Caco-2 (cell line): ENCODE data around the gene TP53TG5. TPM values are rescaled to one million over a fixed set of nuclear protein-coding genes. Genes with fewer than 3 reads are reported as not detected.

Source experiments
- BruUV-seq: library from RNA; stranded (reverse); fragments of 400-500 nt; replicated peaks from 2 replicates; lab custom pipeline; 2021; lab: Mats Ljungman, UMichigan
- CTCF ChIA-PET: fragments of 300-600 bp; sonication (Branson Sonifier 250); formaldehyde crosslinking; loops from one replicate; lab custom pipeline; 2022; ENCODE audit warnings: antibody characterized with exemption; lab: Charles Lee
- POLR2A ChIA-PET: fragments of 300-600 bp; sonication (Branson Sonifier 250); formaldehyde crosslinking; loops from one replicate; lab custom pipeline; 2022; ENCODE audit warnings: antibody characterized with exemption; lab: Charles Lee
- DNase-seq, 2 experiments: peaks; one replicate each; pipeline versions ENCODE4 v3.0.0 to v3.0.0-alpha.2; 2020 to 2022
- H3K27me3 ChIP-seq: replicated peaks from 2 replicates; pipeline ENCODE4 v1.6.0; 2011; ENCODE audit warnings: low read length; ENCODE audit not compliant: control insufficient read depth, insufficient read depth
- H3K36me3 ChIP-seq: 2 replicates; pipeline ENCODE4 v1.5.1; 2011; ENCODE audit warnings: low read length; ENCODE audit not compliant: control insufficient read depth, insufficient read depth
- H3K4me1 ChIP-seq: fragments of 250-450 bp; sonication (Bioruptor Pico); 2 replicates; pipeline ENCODE4 v1.5.1; 2020; ENCODE audit warnings: mild to moderate bottlenecking
- H3K4me3 ChIP-seq: 2 replicates; pipeline ENCODE4 v1.5.1; 2011; ENCODE audit warnings: low read depth, mild to moderate bottlenecking, control low read depth, low read length
- H3K9me3 ChIP-seq: fragments of 250-450 bp; sonication (Bioruptor Pico); 2 replicates; pipeline ENCODE4 v1.5.1; 2020; ENCODE audit warnings: mild to moderate bottlenecking, moderate library complexity
- H3K27ac Mint-ChIP-seq: one replicate; pipeline ENCODE4 v1.8.0; 2022; ENCODE audit warnings: mixed read lengths; ENCODE audit not compliant: unreplicated experiment
- H3K27me3 Mint-ChIP-seq: one replicate; pipeline ENCODE4 v1.8.0; 2022; ENCODE audit warnings: mixed read lengths; ENCODE audit not compliant: insufficient read depth, unreplicated experiment
- H3K36me3 Mint-ChIP-seq: one replicate; pipeline ENCODE4 v1.8.0; 2022; ENCODE audit warnings: mild to moderate bottlenecking, mixed read lengths; ENCODE audit not compliant: insufficient read depth, unreplicated experiment
- H3K4me1 Mint-ChIP-seq: one replicate; pipeline ENCODE4 v1.8.0; 2022; ENCODE audit warnings: low read depth, mixed read lengths; ENCODE audit not compliant: unreplicated experiment
- H3K4me3 Mint-ChIP-seq: one replicate; pipeline ENCODE4 v1.8.0; 2022; ENCODE audit warnings: mild to moderate bottlenecking, moderate library complexity, mixed read lengths; ENCODE audit not compliant: unreplicated experiment
- H3K9me3 Mint-ChIP-seq: one replicate; pipeline ENCODE4 v1.8.0; 2022; ENCODE audit warnings: mixed read lengths; ENCODE audit not compliant: unreplicated experiment
- intact Hi-C: fragments of 100-400 bp; cut with micrococcal nuclease; formaldehyde crosslinking; loops from one replicate; pipeline ENCODE4 v1.10.0; 2022; ENCODE audit not compliant: unreplicated experiment
- total RNA-seq: library from RNA; stranded (reverse); gene quantifications from 2 replicates; pipeline ENCODE4 v1.2.3, GENCODE V29; 2022
- TF ChIP-seq, protein P1 (sequence below), 2 experiments: fragments of 200-600 bp in 1 of 2; IDR thresholded peaks; 1 replicate in 1 of 2; 2 replicates in 1 of 2; pipeline versions ENCODE4 v1.5.1 to v1.8.0; 2011 to 2022; ENCODE audit warnings: antibody characterized with exemption in 1 of 2, control low read depth in 1 of 2, inconsistent platforms in 1 of 2, low read depth in 1 of 2, low read length in 1 of 2, mild to moderate bottlenecking in 1 of 2, moderate library complexity in 1 of 2; ENCODE audit not compliant: insufficient read depth in 1 of 2, severe bottlenecking in 1 of 2, unreplicated experiment in 1 of 2

The TP53TG5 gene
- total RNA-seq, 1 experiment from 2014 or later = not detected

DNA sequence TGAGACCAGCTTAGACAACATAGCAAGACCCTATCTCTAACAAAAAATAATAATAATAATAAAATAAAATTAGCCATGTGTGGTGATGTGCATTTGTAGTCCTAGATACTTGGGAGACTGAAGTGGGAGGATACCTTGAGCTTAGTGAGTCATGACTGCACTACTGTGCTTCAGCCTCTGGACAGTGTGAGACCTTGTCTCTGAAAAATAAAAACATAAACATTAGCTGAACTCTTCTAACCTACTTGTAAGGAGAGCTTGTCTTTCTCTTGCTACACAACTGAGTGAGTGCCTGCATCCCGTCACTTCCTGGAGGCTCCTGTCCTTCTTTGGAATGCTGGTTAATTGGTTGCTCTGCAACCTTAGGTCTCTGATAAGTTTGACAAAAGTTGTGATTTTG is 24.8 kb upstream of the TP53TG5 start:
- TF ChIP-seq, protein P1, sequence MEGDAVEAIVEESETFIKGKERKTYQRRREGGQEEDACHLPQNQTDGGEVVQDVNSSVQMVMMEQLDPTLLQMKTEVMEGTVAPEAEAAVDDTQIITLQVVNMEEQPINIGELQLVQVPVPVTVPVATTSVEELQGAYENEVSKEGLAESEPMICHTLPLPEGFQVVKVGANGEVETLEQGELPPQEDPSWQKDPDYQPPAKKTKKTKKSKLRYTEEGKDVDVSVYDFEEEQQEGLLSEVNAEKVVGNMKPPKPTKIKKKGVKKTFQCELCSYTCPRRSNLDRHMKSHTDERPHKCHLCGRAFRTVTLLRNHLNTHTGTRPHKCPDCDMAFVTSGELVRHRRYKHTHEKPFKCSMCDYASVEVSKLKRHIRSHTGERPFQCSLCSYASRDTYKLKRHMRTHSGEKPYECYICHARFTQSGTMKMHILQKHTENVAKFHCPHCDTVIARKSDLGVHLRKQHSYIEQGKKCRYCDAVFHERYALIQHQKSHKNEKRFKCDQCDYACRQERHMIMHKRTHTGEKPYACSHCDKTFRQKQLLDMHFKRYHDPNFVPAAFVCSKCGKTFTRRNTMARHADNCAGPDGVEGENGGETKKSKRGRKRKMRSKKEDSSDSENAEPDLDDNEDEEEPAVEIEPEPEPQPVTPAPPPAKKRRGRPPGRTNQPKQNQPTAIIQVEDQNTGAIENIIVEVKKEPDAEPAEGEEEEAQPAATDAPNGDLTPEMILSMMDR (IDR thresholded peaks at IDR 0.05; ENCODE audit: insufficient read depth in 1 of 2, low read depth in 1 of 2, low read length in 1 of 2, severe bottlenecking in 1 of 2, unreplicated experiment in 1 of 2) = no peak
- no TSS peak for BruUV-seq
- intact Hi-C loops = no loop called here
- H3K9me3 ChIP-seq = peaks cover 34% of the 10 kb centered on the region
- no peak for DNase-seq
- H3K4me1 ChIP-seq = no peaks in the 10 kb centered on the region
- ChIA-PET POLR2A (interaction anchor here (0.8 kb wide), 1 partner anchor 50 kb away, joined by 4 read pairs; no protein-coding TSS in a partner anchor), CTCF (interaction anchor here (0.6 to 1.2 kb wide), 2 partner anchors 40 to 80 kb away, joined by 3 read pairs; partner anchors contain the start of gene SYS1)
- 0 out of 2 replicates have a peak, but pooled peaks cover 2% of the 10 kb centered on the region for H3K36me3 ChIP-seq
- no peak overlapping the region for H3K4me3 ChIP-seq
- Mint-ChIP-seq H3K4me3 (no peak overlapping the region), H3K4me1 (no peaks in the 10 kb centered on the region), H3K36me3 (peaks cover 6% of the 10 kb centered on the region), H3K27ac (no peak overlapping the region), H3K9me3 (peaks cover 48% of the 10 kb centered on the region), H3K27me3 (no peaks in the 10 kb centered on the region)
- H3K27me3 ChIP-seq = no peaks in the 10 kb centered on the region

DNA sequence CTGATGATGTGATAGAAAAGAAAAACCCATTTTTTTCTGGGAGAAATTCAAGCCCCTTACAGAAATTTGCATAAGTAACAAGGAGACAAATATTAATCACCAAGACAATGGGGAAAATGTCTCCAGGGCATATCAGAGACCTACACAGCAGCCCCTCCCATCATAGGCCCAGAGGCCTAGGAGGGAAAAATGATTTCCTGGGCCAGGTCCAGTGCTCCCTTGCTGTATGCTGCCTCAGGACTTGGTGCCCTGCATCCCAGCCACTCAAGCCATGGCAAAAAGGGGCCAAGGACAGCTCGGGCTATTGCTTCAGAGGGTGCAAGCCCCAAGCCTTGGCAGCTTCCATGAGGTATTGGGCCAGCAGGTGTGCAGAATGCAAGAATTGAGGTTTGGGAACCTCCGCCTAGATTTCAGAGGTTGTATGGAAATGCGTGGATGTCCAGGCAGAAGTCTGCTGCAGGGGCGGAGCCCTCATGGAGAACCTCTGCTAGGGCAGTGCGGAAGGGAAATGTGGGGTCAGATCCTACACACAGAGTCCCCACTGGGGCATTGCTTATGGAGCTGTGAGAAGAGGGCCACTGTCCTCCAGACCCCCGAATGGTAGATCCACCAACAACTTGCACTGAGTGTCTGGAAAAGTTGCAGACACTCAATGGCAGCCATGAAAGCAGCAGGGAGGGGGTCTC is 22.4 kb upstream of the TP53TG5 start:
- no peak overlapping the region for H3K27ac Mint-ChIP-seq
- 0 out of 2 replicates have a peak, but pooled peaks cover 2% of the 10 kb centered on the region for H3K36me3 ChIP-seq
- no peaks in the 10 kb centered on the region for H3K4me1 Mint-ChIP-seq
- peaks cover 38% of the 10 kb centered on the region for H3K9me3 ChIP-seq
- H3K4me3 ChIP-seq = no peak overlapping the region
- H3K4me1 ChIP-seq = no peaks in the 10 kb centered on the region
- peaks cover 56% of the 10 kb centered on the region for H3K9me3 Mint-ChIP-seq
- ChIA-PET CTCF (no interaction called here), POLR2A (no interaction called here)
- no peak overlapping the region for H3K4me3 Mint-ChIP-seq
- intact Hi-C loops = no loop called here
- TF ChIP-seq, protein P1 (IDR thresholded peaks at IDR 0.05; ENCODE audit: insufficient read depth in 1 of 2, low read depth in 1 of 2, low read length in 1 of 2, severe bottlenecking in 1 of 2, unreplicated experiment in 1 of 2) = no peak
- H3K27me3 ChIP-seq = no peaks in the 10 kb centered on the region
- peaks cover 5% of the 10 kb centered on the region for H3K36me3 Mint-ChIP-seq
- peak in 1 of 2 experiments; percentile 60 for DNase-seq
- no TSS peak for BruUV-seq
- H3K27me3 Mint-ChIP-seq = no peaks in the 10 kb centered on the region

DNA sequence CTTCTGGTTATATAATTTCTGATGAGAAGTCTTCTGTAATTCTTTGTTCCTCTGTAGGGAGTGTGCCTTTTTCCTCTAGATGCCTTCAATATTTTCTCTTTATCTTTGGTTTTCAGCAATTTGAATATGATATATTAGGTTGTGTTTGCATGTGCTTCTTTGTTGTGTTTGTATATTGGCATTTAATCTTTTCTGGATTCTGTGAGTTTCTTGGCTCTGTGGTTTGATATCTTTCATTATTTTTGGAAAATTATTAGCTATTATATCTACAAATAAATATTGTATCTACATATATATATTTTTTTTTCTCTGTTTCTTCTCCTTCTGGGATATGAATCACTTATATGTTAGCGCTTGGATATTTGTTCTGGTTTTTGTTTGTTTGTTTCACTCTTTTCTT is 20.9 kb upstream of the TP53TG5 start:
- TF ChIP-seq, protein P1 (IDR thresholded peaks at IDR 0.05; ENCODE audit: insufficient read depth in 1 of 2, low read depth in 1 of 2, low read length in 1 of 2, severe bottlenecking in 1 of 2, unreplicated experiment in 1 of 2) = no peak
- Histone ChIP-seq H3K27me3 (no peaks in the 10 kb centered on the region), H3K4me1 (no peaks in the 10 kb centered on the region), H3K4me3 (no peak overlapping the region), H3K36me3 (0 out of 2 replicates have a peak, but pooled peaks cover 2% of the 10 kb centered on the region), H3K9me3 (peaks cover 38% of the 10 kb centered on the region)
- H3K4me3 Mint-ChIP-seq = no peak overlapping the region
- H3K27me3 Mint-ChIP-seq = no peaks in the 10 kb centered on the region
- no peak overlapping the region for H3K27ac Mint-ChIP-seq
- no TSS peak for BruUV-seq
- no peak for DNase-seq
- POLR2A ChIA-PET = no interaction called here
- intact Hi-C loops = no loop called here
- CTCF ChIA-PET = no interaction called here
- no peaks in the 10 kb centered on the region for H3K36me3 Mint-ChIP-seq
- H3K9me3 Mint-ChIP-seq = peaks cover 57% of the 10 kb centered on the region
- no peaks in the 10 kb centered on the region for H3K4me1 Mint-ChIP-seq
